Trophoblast cell (in vitro differentiated cells and primary cell): Measurements from ENCODE around the gene RPL34.

ENCODE experiments used
- DNase-seq, 2 donors: peaks; one replicate each; pipeline ENCODE4 v3.0.0-alpha.2; 2016
- H2AFZ ChIP-seq: 2 replicates; pipeline ENCODE4 v1.6.1; 2013; ENCODE audit warnings: low read length, moderate library complexity, mild to moderate bottlenecking; ENCODE audit not compliant: insufficient read depth, poor library complexity
- H2AK5ac ChIP-seq: 2 replicates; pipeline ENCODE4 v1.6.1; 2013; ENCODE audit warnings: mild to moderate bottlenecking, low read length
- H2BK120ac ChIP-seq: 2 replicates; pipeline ENCODE4 v1.6.1; 2013; ENCODE audit warnings: low read length, mild to moderate bottlenecking, moderate library complexity; ENCODE audit not compliant: insufficient read depth, poor library complexity
- H2BK12ac ChIP-seq: 2 replicates; pipeline ENCODE4 v1.6.1; 2013; ENCODE audit warnings: mild to moderate bottlenecking, low read length, moderate library complexity
- H2BK5ac ChIP-seq: 2 replicates; pipeline ENCODE4 v1.6.1; 2013; ENCODE audit warnings: low read length, low read depth, moderate library complexity, mild to moderate bottlenecking; ENCODE audit not compliant: poor library complexity
- H3K14ac ChIP-seq: 2 replicates; pipeline ENCODE4 v1.6.1; 2013; ENCODE audit warnings: mild to moderate bottlenecking, low read length
- H3K18ac ChIP-seq: 2 replicates; pipeline ENCODE4 v1.6.1; 2013; ENCODE audit warnings: mild to moderate bottlenecking, low read length
- H3K23ac ChIP-seq: 2 replicates; pipeline ENCODE4 v1.6.1; 2013; ENCODE audit warnings: low read length
- H3K27ac ChIP-seq: 2 replicates; pipeline ENCODE4 v1.5.1; 2013; ENCODE audit warnings: low read depth, mild to moderate bottlenecking, inconsistent platforms, low read length, moderate library complexity
- H3K27me3 ChIP-seq: 2 replicates; pipeline ENCODE4 v1.6.1; 2013; ENCODE audit warnings: inconsistent platforms, mild to moderate bottlenecking, low read length, moderate library complexity; ENCODE audit not compliant: insufficient read depth
- H3K36me3 ChIP-seq, 2 experiments: 1 replicate in 1 of 2; 2 replicates in 1 of 2; pipeline ENCODE4 v1.6.1; 2013; ENCODE audit warnings: low read length in 2 of 2, mild to moderate bottlenecking in 2 of 2, moderate library complexity in 1 of 2; ENCODE audit not compliant: insufficient read depth in 2 of 2, control insufficient read depth in 1 of 2
- H3K4ac ChIP-seq: 2 replicates; pipeline ENCODE4 v1.6.1; 2013; ENCODE audit warnings: low read depth, mild to moderate bottlenecking, low read length, moderate library complexity
- H3K4me1 ChIP-seq, 2 experiments: 1 replicate in 1 of 2; 2 replicates in 1 of 2; pipeline ENCODE4 v1.6.1; 2013; ENCODE audit warnings: low read length in 2 of 2, mild to moderate bottlenecking in 2 of 2, moderate library complexity in 1 of 2; ENCODE audit not compliant: insufficient read depth in 2 of 2, control insufficient read depth in 1 of 2
- H3K4me2 ChIP-seq: 2 replicates; pipeline ENCODE4 v1.6.1; 2013; ENCODE audit warnings: inconsistent platforms, mild to moderate bottlenecking, low read length, moderate library complexity
- H3K4me3 ChIP-seq: 2 replicates; pipeline ENCODE4 v1.5.1; 2013; ENCODE audit warnings: mild to moderate bottlenecking, low read depth, low read length, inconsistent platforms
- H3K79me1 ChIP-seq: one replicate; pipeline ENCODE4 v1.6.1; 2013; ENCODE audit warnings: low read length
- H3K79me2 ChIP-seq: 2 replicates; pipeline ENCODE4 v1.6.1; 2013; ENCODE audit warnings: low read length, mild to moderate bottlenecking; ENCODE audit not compliant: control insufficient read depth, insufficient read depth, poor library complexity
- H3K9ac ChIP-seq: 2 replicates; pipeline ENCODE4 v1.6.1; 2013; ENCODE audit warnings: mild to moderate bottlenecking, low read length
- H3K9me3 ChIP-seq: 2 replicates; pipeline ENCODE4 v1.6.1; 2013; ENCODE audit warnings: low read depth, mild to moderate bottlenecking, control low read depth, inconsistent platforms, low read length; ENCODE audit not compliant: insufficient read depth
- H4K12ac ChIP-seq: 2 replicates; pipeline ENCODE4 v1.6.1; 2013; ENCODE audit warnings: low read depth, mild to moderate bottlenecking, low read length, moderate library complexity
- H4K8ac ChIP-seq: 2 replicates; pipeline ENCODE4 v1.6.1; 2013; ENCODE audit warnings: low read depth, mild to moderate bottlenecking, low read length, moderate library complexity
- H4K91ac ChIP-seq: one replicate; pipeline ENCODE4 v1.6.1; 2013; ENCODE audit warnings: low read depth, mild to moderate bottlenecking, low read length, moderate library complexity
- WGBS: extraction: QIAGEN DNeasy Blood & Tissue Kit; methylation state at CpG from one replicate; pipeline ENCODE4 v1.1.7; 2013; ENCODE audit warnings: missing lambda C conversion rate; ENCODE audit not compliant: insufficient read length, insufficient coverage; ENCODE audit errors: extremely low coverage; 5-methylcytosine and 5-hydroxymethylcytosine counted together

Gene RPL34

GRCh38 chr4:108646706-108647105 is 26.3 kb downstream of the RPL34 start:
- H3K4me2 ChIP-seq: no peak overlapping the region
- H4K91ac ChIP-seq: no peak overlapping the region
- H3K18ac ChIP-seq: no peak overlapping the region
- no peak for DNase-seq
- H3K9me3 ChIP-seq: no peaks in the 10 kb centered on the region
- no peak overlapping the region for H3K23ac ChIP-seq
- H3K79me1 ChIP-seq: peaks cover 7% of the 10 kb centered on the region
- no peak overlapping the region for H2BK12ac ChIP-seq
- H3K9ac ChIP-seq: no peak overlapping the region
- H2AFZ ChIP-seq: no peak overlapping the region
- no peak overlapping the region for H3K14ac ChIP-seq
- H3K4ac ChIP-seq: no peak overlapping the region
- no peaks in the 10 kb centered on the region for H3K36me3 ChIP-seq
- WGBS: no CpG with 5 or more reads among the region's 3 CpGs
- H3K27ac ChIP-seq: no peak overlapping the region
- H3K79me2 ChIP-seq: peaks cover 4% of the 10 kb centered on the region
- no peak overlapping the region for H4K12ac ChIP-seq
- no peaks in the 10 kb centered on the region for H3K27me3 ChIP-seq
- H2BK5ac ChIP-seq: no peak overlapping the region
- no peak overlapping the region for H2BK120ac ChIP-seq
- H4K8ac ChIP-seq: no peak overlapping the region
- H3K4me3 ChIP-seq: no peak overlapping the region
- H3K4me1 ChIP-seq: no peaks in the 10 kb centered on the region
- H2AK5ac ChIP-seq: no peak overlapping the region

GRCh38 chr4:108649863-108650211 is 29.5 kb downstream of the RPL34 start:
- no peak overlapping the region for H3K4ac ChIP-seq
- no CpG with 5 or more reads among the region's 6 CpGs for WGBS

GRCh38 chr4:108650212-108651013 is 30.0 kb downstream of the RPL34 start, which contains the start of gene OSTC:
OSTC (plus strand) TSS chr4:108650599; CDS start chr4:108650656, 57 bp downstream.
- H3K14ac ChIP-seq: peak within 1 kb of the TSS; percentile 97
- no peaks in the 10 kb centered on the region for H3K9me3 ChIP-seq
- H4K12ac ChIP-seq: peak within 1 kb of the TSS; percentile 92
- H3K4me1 ChIP-seq: no peaks in the 10 kb centered on the region
- H2AK5ac ChIP-seq: peak within 1 kb of the TSS; percentile 88
- H3K23ac ChIP-seq: no peak within 1 kb of the TSS
- H3K9ac ChIP-seq: peak within 1 kb of the TSS; percentile 97
- H3K18ac ChIP-seq: peak within 1 kb of the TSS; percentile 97
- H3K27ac ChIP-seq: peak within 1 kb of the TSS; percentile 52
- H3K36me3 ChIP-seq: peaks cover 0 to 6% of the 10 kb centered on the region in 2 experiments
- peak within 1 kb of the TSS; percentile 76 for H3K4me2 ChIP-seq
- H3K4ac ChIP-seq: peak within 1 kb of the TSS; percentile 95
- H3K4me3 ChIP-seq: peak within 1 kb of the TSS; percentile 98
- peak within 1 kb of the TSS; percentile 93 for H4K8ac ChIP-seq
- H2BK120ac ChIP-seq: peak within 1 kb of the TSS; percentile 88
- DNase-seq: peak; percentile 97 to 99
- peaks cover 8% of the 10 kb centered on the region for H3K79me2 ChIP-seq
- no CpG with 5 or more reads among the region's 45 CpGs for WGBS
- H4K91ac ChIP-seq: peak within 1 kb of the TSS; percentile 91
- no peaks in the 10 kb centered on the region for H3K27me3 ChIP-seq
- no peak within 1 kb of the TSS for H2BK12ac ChIP-seq
- H2BK5ac ChIP-seq: peak within 1 kb of the TSS; percentile 80
- H3K79me1 ChIP-seq: peaks cover 7% of the 10 kb centered on the region
- peak within 1 kb of the TSS; percentile 85 for H2AFZ ChIP-seq

More at GRCh38 chr4:108649863-108650211, 29.5 kb downstream of the RPL34 start:
- Histone ChIP-seq H2BK120ac (no peak overlapping the region), H2BK12ac (no peak overlapping the region), H4K12ac (no peak overlapping the region), H4K8ac (no peak overlapping the region), H3K27ac (no peak overlapping the region), H3K79me2 (peaks cover 8% of the 10 kb centered on the region), H3K18ac (no peak overlapping the region), H2AK5ac (no peak overlapping the region), H3K14ac (no peak overlapping the region), H3K4me1 (no peaks in the 10 kb centered on the region), H3K9ac (no peak overlapping the region), H3K27me3 (no peaks in the 10 kb centered on the region), H2AFZ (peak overlapping the region; percentile 38), H2BK5ac (no peak overlapping the region), H3K79me1 (peaks cover 7% of the 10 kb centered on the region), H3K9me3 (no peaks in the 10 kb centered on the region), H3K4me3 (no peak overlapping the region), H3K4me2 (peak overlapping the region; percentile 71), H3K23ac (no peak overlapping the region), H3K36me3 (peaks cover 0 to 4% of the 10 kb centered on the region in 2 experiments), H4K91ac (no peak overlapping the region)
- DNase-seq: no peak

- H3K4me1 ChIP-seq: no peaks in the 10 kb centered on the region
- H4K12ac ChIP-seq: peak overlapping the region; percentile 92
- peak overlapping the region; percentile 91 for H4K91ac ChIP-seq
- no peak overlapping the region for H3K27ac ChIP-seq
- peak overlapping the region; percentile 97 for H3K14ac ChIP-seq
- H2BK120ac ChIP-seq: peak overlapping the region; percentile 88
- peak overlapping the region; percentile 97 for H3K9ac ChIP-seq
- peak overlapping the region; percentile 85 for H2AFZ ChIP-seq
- H2BK12ac ChIP-seq: no peak overlapping the region
- peaks cover 0 to 6% of the 10 kb centered on the region in 2 experiments for H3K36me3 ChIP-seq
- H3K4me3 ChIP-seq: peak overlapping the region; percentile 98
- no peak overlapping the region for H3K18ac ChIP-seq
- peak; percentile 3 to 49 for DNase-seq
- peak overlapping the region; percentile 76 for H3K4me2 ChIP-seq
- no peaks in the 10 kb centered on the region for H3K27me3 ChIP-seq
- H3K79me2 ChIP-seq: peaks cover 8% of the 10 kb centered on the region
- H2AK5ac ChIP-seq: peak overlapping the region; percentile 88
- peak overlapping the region; percentile 95 for H3K4ac ChIP-seq
- H3K79me1 ChIP-seq: peaks cover 7% of the 10 kb centered on the region
- peak overlapping the region; percentile 93 for H4K8ac ChIP-seq
- no peaks in the 10 kb centered on the region for H3K9me3 ChIP-seq
- WGBS: no CpG with 5 or more reads among the region's 9 CpGs
- peak overlapping the region; percentile 80 for H2BK5ac ChIP-seq
- no peak overlapping the region for H3K23ac ChIP-seq
These were observed 30.8 kb downstream of the RPL34 start for GRCh38 chr4:108651014-108651791.
